Vagina (tissue), 2 donors: ENCODE data around the gene C2CD2. TPM values are rescaled to one million over a fixed set of nuclear protein-coding genes. Genes with fewer than 3 reads are reported as not detected.
A peak's percentile ranks its signal among the peaks of the same experiment; 100 is the strongest.

Experiments used
- DNase-seq, 2 donors: peaks; one replicate each; pipeline ENCODE4 v3.0.0-alpha.2; 2017; ENCODE audit errors: extremely low spot score in 2 of 2
- H3K27ac ChIP-seq: fragments of 200-600 bp; sonication (generic); one replicate; pipeline ENCODE4 v1.5.1; 2019
- H3K27me3 ChIP-seq: fragments of 200-600 bp; sonication (generic); one replicate; pipeline ENCODE4 v1.5.1; 2019
- H3K36me3 ChIP-seq, 2 donors: fragments of 200-600 bp; sonication (generic); one replicate each; pipeline ENCODE4 v1.5.1; 2017 to 2019
- H3K4me1 ChIP-seq: fragments of 200-600 bp; sonication (generic); one replicate; pipeline ENCODE4 v1.5.1; 2019
- H3K4me3 ChIP-seq, 2 donors: fragments of 200-600 bp; sonication (generic); 1 replicate in 1 of 2; 2 replicates in 1 of 2; pipeline ENCODE4 v1.5.1; 2016 to 2019
- H3K9me3 ChIP-seq: fragments of 200-600 bp; sonication (generic); one replicate; pipeline ENCODE4 v1.5.1; 2019
- CTCF ChIP-seq, 3 experiments: fragments of 450-650 bp in 2 of 3; fragments of 200-600 bp in 1 of 3; sonication (generic) in 1 of 3; IDR thresholded peaks; one replicate each; pipeline ENCODE4 v1.5.1; 2017 to 2019; ENCODE audit warnings: antibody characterized with exemption in 3 of 3, mild to moderate bottlenecking in 2 of 3, moderate library complexity in 2 of 3
- POLR2A ChIP-seq, 2 donors: fragments of 450-650 bp; IDR thresholded peaks; one replicate each; pipeline ENCODE4 v1.6.1; 2017; ENCODE audit warnings: antibody characterized with exemption in 2 of 2, mild to moderate bottlenecking in 2 of 2, moderate library complexity in 2 of 2
- POLR2AphosphoS5 ChIP-seq, 2 donors: sonication (generic); formaldehyde crosslinking; IDR thresholded peaks; one replicate each; pipeline ENCODE4 v1.9.0; 2017; ENCODE audit warnings: antibody characterized with exemption in 2 of 2, mild to moderate bottlenecking in 2 of 2, low read depth in 1 of 2; ENCODE audit not compliant: insufficient read depth in 1 of 2
- intact Hi-C: fragments of 100-400 bp; cut with DNase I; formaldehyde crosslinking; loops from one replicate; pipeline ENCODE4 v1.15.1; 2023
- total RNA-seq: library from RNA; depleted of rRNA; stranded (reverse); fragments of >200 nt; gene quantifications from one replicate; pipeline ENCODE4 v1.2.3, GENCODE V29; 2016

C2CD2 gene
- total RNA-seq, 1 donor from 2014 or later: 36.1 TPM

- Histone ChIP-seq H3K4me1 (peaks cover 50% of the 10 kb centered on the region), H3K9me3 (no peaks in the 10 kb centered on the region), H3K27ac (peak overlapping the region; percentile 86), H3K4me3 (peak overlapping the region; percentile 34 to 37), H3K27me3 (no peaks in the 10 kb centered on the region), H3K36me3 (no peaks in the 10 kb centered on the region)
- DNase-seq: no peak
- intact Hi-C loops: no loop called here
- TF ChIP-seq POLR2AphosphoS5 (IDR thresholded peaks at IDR 0.05; ENCODE audit: insufficient read depth in 1 of 2, low read depth in 1 of 2): peak; percentile 10 to 65
- no peak for TF ChIP-seq POLR2A (IDR thresholded peaks at IDR 0.05)
Measured at GRCh38 chr21:41926117-41926806, 27.6 kb downstream of the C2CD2 start.

GRCh38 chr21:41925767-41926116, 28.1 kb downstream of the C2CD2 start:
- H3K36me3 ChIP-seq: no peaks in the 10 kb centered on the region
- TF ChIP-seq POLR2A (IDR thresholded peaks at IDR 0.05) (no peak), POLR2AphosphoS5 (IDR thresholded peaks at IDR 0.05; ENCODE audit: insufficient read depth in 1 of 2, low read depth in 1 of 2) (no peak), CTCF (IDR thresholded peaks at IDR 0.05) (no peak)
- intact Hi-C loops: no loop called here
- H3K27me3 ChIP-seq: no peaks in the 10 kb centered on the region
- H3K9me3 ChIP-seq: no peaks in the 10 kb centered on the region
- no peak for DNase-seq
- peak overlapping the region; percentile 86 for H3K27ac ChIP-seq
- peaks cover 50% of the 10 kb centered on the region for H3K4me1 ChIP-seq
- H3K4me3 ChIP-seq: peak overlapping the region in 1 of 2 donors; percentile 34

GRCh38 chr21:41924368-41924754, 29.5 kb downstream of the C2CD2 start:
- Histone ChIP-seq H3K27ac (no peak overlapping the region), H3K4me3 (no peak overlapping the region), H3K4me1 (peaks cover 44% of the 10 kb centered on the region), H3K36me3 (no peaks in the 10 kb centered on the region), H3K9me3 (no peaks in the 10 kb centered on the region), H3K27me3 (no peaks in the 10 kb centered on the region)
- no peak for TF ChIP-seq CTCF (IDR thresholded peaks at IDR 0.05)
- TF ChIP-seq POLR2A (IDR thresholded peaks at IDR 0.05): no peak
- TF ChIP-seq POLR2AphosphoS5 (IDR thresholded peaks at IDR 0.05; ENCODE audit: insufficient read depth in 1 of 2, low read depth in 1 of 2): no peak
- intact Hi-C loops: no loop called here
- DNase-seq: no peak

GRCh38 chr21:41923631-41924367, 30.0 kb downstream of the C2CD2 start:
- no peaks in the 10 kb centered on the region for H3K9me3 ChIP-seq
- no peak overlapping the region for H3K4me3 ChIP-seq
- no peaks in the 10 kb centered on the region for H3K36me3 ChIP-seq
- intact Hi-C loops: no loop called here
- peaks cover 38% of the 10 kb centered on the region for H3K4me1 ChIP-seq
- TF ChIP-seq POLR2A (IDR thresholded peaks at IDR 0.05) (no peak), POLR2AphosphoS5 (IDR thresholded peaks at IDR 0.05; ENCODE audit: insufficient read depth in 1 of 2, low read depth in 1 of 2) (no peak), CTCF (IDR thresholded peaks at IDR 0.05) (no peak)
- no peaks in the 10 kb centered on the region for H3K27me3 ChIP-seq
- H3K27ac ChIP-seq: peak overlapping the region; percentile 36
- no peak for DNase-seq

- no peak for DNase-seq
- H3K36me3 ChIP-seq: no peaks in the 10 kb centered on the region
- no peaks in the 10 kb centered on the region for H3K27me3 ChIP-seq
- H3K4me1 ChIP-seq: peaks cover 32% of the 10 kb centered on the region
- H3K9me3 ChIP-seq: no peaks in the 10 kb centered on the region
- intact Hi-C loops: no loop called here
- H3K27ac ChIP-seq: no peak overlapping the region
- no peak overlapping the region for H3K4me3 ChIP-seq
- TF ChIP-seq POLR2AphosphoS5 (IDR thresholded peaks at IDR 0.05; ENCODE audit: insufficient read depth in 1 of 2, low read depth in 1 of 2): no peak
Measured at GRCh38 chr21:41923186-41923585, 30.6 kb downstream of the C2CD2 start.

GRCh38 chr21:41921021-41921420, 32.8 kb downstream of the C2CD2 start:
- TF ChIP-seq CTCF (IDR thresholded peaks at IDR 0.05) (no peak), POLR2A (IDR thresholded peaks at IDR 0.05) (no peak), POLR2AphosphoS5 (IDR thresholded peaks at IDR 0.05; ENCODE audit: insufficient read depth in 1 of 2, low read depth in 1 of 2) (no peak)
- H3K4me3 ChIP-seq: no peak overlapping the region
- intact Hi-C loops: no loop called here
- H3K27ac ChIP-seq: no peak overlapping the region
- peaks cover 13% of the 10 kb centered on the region for H3K4me1 ChIP-seq
- H3K36me3 ChIP-seq: peaks cover 0 to 14% of the 10 kb centered on the region in 2 donors
- no peaks in the 10 kb centered on the region for H3K27me3 ChIP-seq
- no peak for DNase-seq
- no peaks in the 10 kb centered on the region for H3K9me3 ChIP-seq
